ENCODE results near the gene OLA1.

OLA1 gene

GRCh38 chr2:174067815-174068214, 180.5 kb downstream of the OLA1 start:
- Histone ChIP-seq H3K4me3 (ENCODE audit: low read depth, low read length) (no peak overlapping the region), H3K9me3 (ENCODE audit: control insufficient read depth, insufficient read depth, low read length) (no peaks in the 10 kb centered on the region), H3K36me3 (ENCODE audit: control insufficient read depth, insufficient read depth, low read length) (no peaks in the 10 kb centered on the region), H3K27ac (ENCODE audit: low read depth, low read length) (no peak overlapping the region), H3K4me1 (ENCODE audit: control insufficient read depth, insufficient read depth, low read length) (peaks cover 28% of the 10 kb centered on the region), H3K9ac (ENCODE audit: low read depth, low read length) (no peak overlapping the region), H3K27me3 (ENCODE audit: control insufficient read depth, insufficient read depth, low read length) (no peaks in the 10 kb centered on the region)

- Histone ChIP-seq H3K4me1 (ENCODE audit: control insufficient read depth, insufficient read depth, low read length) (peaks cover 28% of the 10 kb centered on the region), H3K9me3 (ENCODE audit: control insufficient read depth, insufficient read depth, low read length) (no peaks in the 10 kb centered on the region), H3K36me3 (ENCODE audit: control insufficient read depth, insufficient read depth, low read length) (no peaks in the 10 kb centered on the region), H3K27me3 (ENCODE audit: control insufficient read depth, insufficient read depth, low read length) (no peaks in the 10 kb centered on the region), H3K27ac (ENCODE audit: low read depth, low read length) (no peak overlapping the region), H3K4me3 (ENCODE audit: low read depth, low read length) (no peak overlapping the region), H3K9ac (ENCODE audit: low read depth, low read length) (no peak overlapping the region)
Measured at GRCh38 chr2:174066871-174067270, 181.5 kb downstream of the OLA1 start.

- no peaks in the 10 kb centered on the region for H3K36me3 ChIP-seq (ENCODE audit: control insufficient read depth, insufficient read depth, low read length)
- no peak overlapping the region for H3K9ac ChIP-seq (ENCODE audit: low read depth, low read length)
- H3K27ac ChIP-seq (ENCODE audit: low read depth, low read length), result peak overlapping the region; percentile 70
- no peak overlapping the region for H3K4me3 ChIP-seq (ENCODE audit: low read depth, low read length)
- H3K9me3 ChIP-seq (ENCODE audit: control insufficient read depth, insufficient read depth, low read length), result peaks cover 5% of the 10 kb centered on the region; the same call in 1 of the 2 replicates
- peaks cover 22% of the 10 kb centered on the region for H3K4me1 ChIP-seq (ENCODE audit: control insufficient read depth, insufficient read depth, low read length)
- no peaks in the 10 kb centered on the region for H3K27me3 ChIP-seq (ENCODE audit: control insufficient read depth, insufficient read depth, low read length)
Measured at GRCh38 chr2:174063492-174064092, 184.7 kb downstream of the OLA1 start.

- Histone ChIP-seq H3K27me3 (ENCODE audit: control insufficient read depth, insufficient read depth, low read length) (no peaks in the 10 kb centered on the region), H3K9ac (ENCODE audit: low read depth, low read length) (no peak overlapping the region), H3K4me1 (ENCODE audit: control insufficient read depth, insufficient read depth, low read length) (peaks cover 22% of the 10 kb centered on the region), H3K9me3 (ENCODE audit: control insufficient read depth, insufficient read depth, low read length) (peaks cover 5% of the 10 kb centered on the region; the same call in 1 of the 2 replicates), H3K27ac (ENCODE audit: low read depth, low read length) (peak overlapping the region; percentile 70), H3K4me3 (ENCODE audit: low read depth, low read length) (no peak overlapping the region), H3K36me3 (ENCODE audit: control insufficient read depth, insufficient read depth, low read length) (no peaks in the 10 kb centered on the region)
Measured at GRCh38 chr2:174062934-174063333, 185.4 kb downstream of the OLA1 start.

GRCh38 chr2:174059884-174060244, 188.5 kb downstream of the OLA1 start:
- no peak overlapping the region for H3K27ac ChIP-seq (ENCODE audit: low read depth, low read length)
- no peak overlapping the region for H3K9ac ChIP-seq (ENCODE audit: low read depth, low read length)
- no peaks in the 10 kb centered on the region for H3K36me3 ChIP-seq (ENCODE audit: control insufficient read depth, insufficient read depth, low read length)
- no peak overlapping the region for H3K4me3 ChIP-seq (ENCODE audit: low read depth, low read length)
- H3K9me3 ChIP-seq (ENCODE audit: control insufficient read depth, insufficient read depth, low read length), result peaks cover 5% of the 10 kb centered on the region; the same call in 1 of the 2 replicates
- H3K27me3 ChIP-seq (ENCODE audit: control insufficient read depth, insufficient read depth, low read length), result no peaks in the 10 kb centered on the region
- H3K4me1 ChIP-seq (ENCODE audit: control insufficient read depth, insufficient read depth, low read length), result peaks cover 22% of the 10 kb centered on the region

- Histone ChIP-seq H3K4me3 (ENCODE audit: low read depth, low read length) (no peak overlapping the region), H3K4me1 (ENCODE audit: control insufficient read depth, insufficient read depth, low read length) (peaks cover 24% of the 10 kb centered on the region), H3K27me3 (ENCODE audit: control insufficient read depth, insufficient read depth, low read length) (no peaks in the 10 kb centered on the region), H3K9me3 (ENCODE audit: control insufficient read depth, insufficient read depth, low read length) (peaks cover 5% of the 10 kb centered on the region; the same call in 1 of the 2 replicates), H3K9ac (ENCODE audit: low read depth, low read length) (no peak overlapping the region), H3K27ac (ENCODE audit: low read depth, low read length) (no peak overlapping the region), H3K36me3 (ENCODE audit: control insufficient read depth, insufficient read depth, low read length) (no peaks in the 10 kb centered on the region)
Measured at GRCh38 chr2:174059178-174059883, 189.0 kb downstream of the OLA1 start.

- H3K4me3 ChIP-seq (ENCODE audit: low read depth, low read length), result no peak overlapping the region
- H3K9me3 ChIP-seq (ENCODE audit: control insufficient read depth, insufficient read depth, low read length), result peaks cover 5% of the 10 kb centered on the region; the same call in 1 of the 2 replicates
- no peaks in the 10 kb centered on the region for H3K36me3 ChIP-seq (ENCODE audit: control insufficient read depth, insufficient read depth, low read length)
- no peak overlapping the region for H3K9ac ChIP-seq (ENCODE audit: low read depth, low read length)
- H3K27ac ChIP-seq (ENCODE audit: low read depth, low read length), result no peak overlapping the region
- no peaks in the 10 kb centered on the region for H3K27me3 ChIP-seq (ENCODE audit: control insufficient read depth, insufficient read depth, low read length)
- H3K4me1 ChIP-seq (ENCODE audit: control insufficient read depth, insufficient read depth, low read length), result peaks cover 28% of the 10 kb centered on the region
Measured at GRCh38 chr2:174058456-174058855, 189.9 kb downstream of the OLA1 start.

GRCh38 chr2:174058026-174058425, 190.3 kb downstream of the OLA1 start:
- no peaks in the 10 kb centered on the region for H3K27me3 ChIP-seq (ENCODE audit: control insufficient read depth, insufficient read depth, low read length)
- H3K4me1 ChIP-seq (ENCODE audit: control insufficient read depth, insufficient read depth, low read length), result peaks cover 28% of the 10 kb centered on the region
- H3K9me3 ChIP-seq (ENCODE audit: control insufficient read depth, insufficient read depth, low read length), result peaks cover 5% of the 10 kb centered on the region; the same call in 1 of the 2 replicates
- no peak overlapping the region for H3K9ac ChIP-seq (ENCODE audit: low read depth, low read length)
- H3K36me3 ChIP-seq (ENCODE audit: control insufficient read depth, insufficient read depth, low read length), result no peaks in the 10 kb centered on the region
- no peak overlapping the region for H3K4me3 ChIP-seq (ENCODE audit: low read depth, low read length)
- no peak overlapping the region for H3K27ac ChIP-seq (ENCODE audit: low read depth, low read length)

- Histone ChIP-seq H3K27ac (ENCODE audit: low read depth, low read length) (no peak overlapping the region), H3K9ac (ENCODE audit: low read depth, low read length) (no peak overlapping the region), H3K4me3 (ENCODE audit: low read depth, low read length) (no peak overlapping the region), H3K27me3 (ENCODE audit: control insufficient read depth, insufficient read depth, low read length) (no peaks in the 10 kb centered on the region), H3K4me1 (ENCODE audit: control insufficient read depth, insufficient read depth, low read length) (peaks cover 31% of the 10 kb centered on the region), H3K36me3 (ENCODE audit: control insufficient read depth, insufficient read depth, low read length) (no peaks in the 10 kb centered on the region), H3K9me3 (ENCODE audit: control insufficient read depth, insufficient read depth, low read length) (peaks cover 5% of the 10 kb centered on the region; the same call in 1 of the 2 replicates)
Measured at GRCh38 chr2:174054926-174055325, 193.4 kb downstream of the OLA1 start.

- H3K27ac ChIP-seq (ENCODE audit: low read depth, low read length), result peak overlapping the region; percentile 46
- H3K9ac ChIP-seq (ENCODE audit: low read depth, low read length), result no peak overlapping the region
Measured at GRCh38 chr2:174053355-174054151, 194.8 kb downstream of the OLA1 start.

GRCh38 chr2:174052584-174052976, 195.8 kb downstream of the OLA1 start:
- H3K4me1 ChIP-seq (ENCODE audit: control insufficient read depth, insufficient read depth, low read length), result peaks cover 35% of the 10 kb centered on the region
- H3K27ac ChIP-seq (ENCODE audit: low read depth, low read length), result peak overlapping the region; percentile 78
- H3K36me3 ChIP-seq (ENCODE audit: control insufficient read depth, insufficient read depth, low read length), result no peaks in the 10 kb centered on the region
- H3K9me3 ChIP-seq (ENCODE audit: control insufficient read depth, insufficient read depth, low read length), result no peaks in the 10 kb centered on the region
- H3K27me3 ChIP-seq (ENCODE audit: control insufficient read depth, insufficient read depth, low read length), result no peaks in the 10 kb centered on the region
- no peak overlapping the region for H3K9ac ChIP-seq (ENCODE audit: low read depth, low read length)
- no peak overlapping the region for H3K4me3 ChIP-seq (ENCODE audit: low read depth, low read length)

More at GRCh38 chr2:174053355-174054151, 194.8 kb downstream of the OLA1 start:
- Histone ChIP-seq H3K27me3 (ENCODE audit: control insufficient read depth, insufficient read depth, low read length) (no peaks in the 10 kb centered on the region), H3K4me1 (ENCODE audit: control insufficient read depth, insufficient read depth, low read length) (peaks cover 34% of the 10 kb centered on the region), H3K36me3 (ENCODE audit: control insufficient read depth, insufficient read depth, low read length) (no peaks in the 10 kb centered on the region), H3K4me3 (ENCODE audit: low read depth, low read length) (peak overlapping the region; percentile 39), H3K9me3 (ENCODE audit: control insufficient read depth, insufficient read depth, low read length) (no peaks in the 10 kb centered on the region)

Data from HUES48 (cell line).